GM12873 (cell line): ENCODE data around the gene FHIT.

ENCODE experiments used
- CTCF ChIP-seq: IDR thresholded peaks from 2 replicates; pipeline ENCODE4 v1.5.1; 2012; ENCODE audit warnings: low read depth, mild to moderate bottlenecking, moderate library complexity, low read length, control low read depth; ENCODE audit not compliant: insufficient read depth; ENCODE audit errors: missing control alignments

Gene FHIT

DNA sequence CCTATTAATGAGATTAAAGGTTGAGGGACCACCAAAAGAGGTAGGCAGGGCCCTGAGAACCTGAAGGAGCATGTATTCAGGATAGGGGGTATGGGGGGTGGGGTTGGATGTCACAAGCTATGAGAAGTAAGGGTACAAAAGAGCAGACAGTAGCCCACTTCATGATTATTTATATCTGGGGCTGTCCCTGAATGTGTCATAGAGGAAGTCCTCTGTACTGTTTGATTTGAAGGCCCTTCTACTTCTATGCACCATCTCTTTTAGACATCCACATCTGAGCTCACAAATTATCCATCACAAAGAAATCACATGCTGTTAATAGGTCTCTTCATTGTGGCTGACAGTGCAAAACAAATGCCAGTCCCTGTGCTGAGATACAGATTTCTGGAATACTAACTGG, 68.6 kb downstream of the FHIT start:
- TF ChIP-seq CTCF, result no peak

DNA sequence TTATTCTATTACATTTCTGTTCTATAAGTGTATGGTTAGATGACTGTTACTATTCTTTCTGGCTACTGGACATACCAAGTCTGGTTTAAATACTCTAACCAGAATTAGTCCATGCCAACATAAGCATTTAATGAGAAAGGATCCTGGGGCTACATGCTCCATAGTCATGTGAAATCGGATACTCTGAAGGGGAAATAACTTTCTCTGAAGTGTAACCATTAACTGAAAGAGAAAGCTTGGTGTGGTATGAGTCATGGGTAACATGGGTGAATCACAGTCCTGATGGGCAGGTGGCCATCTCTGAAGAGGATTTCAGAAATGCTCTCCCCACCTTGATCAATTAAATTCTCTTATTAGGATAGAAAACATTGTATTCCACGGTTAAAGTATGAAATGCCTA, 69.4 kb downstream of the FHIT start:
- no peak for TF ChIP-seq CTCF

- no peak for TF ChIP-seq CTCF
Measured at GRCh38 chr3:61180206-61180605, 71.0 kb downstream of the FHIT start.

DNA sequence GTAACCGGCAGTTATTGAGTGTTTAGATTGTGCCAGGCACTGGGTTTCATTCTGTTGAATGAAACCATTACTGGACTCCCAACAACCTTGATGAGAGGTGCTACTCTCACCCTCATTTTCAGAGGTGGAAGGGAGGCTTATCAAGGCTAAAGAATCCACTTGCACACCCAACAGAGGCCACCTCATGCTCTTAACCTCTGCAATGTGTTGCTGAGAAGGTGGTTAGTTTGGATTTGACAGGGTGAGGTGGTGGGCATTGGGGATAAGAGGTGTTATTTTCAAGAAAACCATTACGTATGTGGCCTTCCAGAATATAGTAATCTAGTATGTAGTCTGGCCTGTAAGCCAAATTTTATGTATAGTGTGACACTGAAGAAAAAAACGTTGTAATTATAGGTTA, 73.1 kb downstream of the FHIT start:
- no peak for TF ChIP-seq CTCF

- TF ChIP-seq CTCF, result no peak
Measured at GRCh38 chr3:61177450-61177849, 73.8 kb downstream of the FHIT start.

DNA sequence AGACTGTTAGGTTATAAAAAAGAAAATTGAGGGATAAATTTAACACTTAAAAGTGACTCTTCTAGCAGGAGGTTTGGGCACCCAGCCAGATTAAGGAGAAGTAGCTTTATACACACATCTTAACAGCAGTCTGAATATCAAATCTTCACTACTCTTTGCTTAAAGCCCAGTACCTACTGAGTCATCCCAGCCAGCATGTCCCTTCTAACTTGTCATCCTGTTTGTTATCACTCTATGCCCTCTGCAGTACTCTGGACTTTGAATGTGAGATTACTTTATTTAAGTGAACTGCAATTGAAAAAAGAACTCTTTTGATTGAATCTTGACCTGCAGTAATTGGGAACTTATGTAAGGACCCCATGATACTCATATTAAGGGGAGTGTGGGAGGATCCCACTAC, 77.6 kb downstream of the FHIT start:
- no peak for TF ChIP-seq CTCF

DNA sequence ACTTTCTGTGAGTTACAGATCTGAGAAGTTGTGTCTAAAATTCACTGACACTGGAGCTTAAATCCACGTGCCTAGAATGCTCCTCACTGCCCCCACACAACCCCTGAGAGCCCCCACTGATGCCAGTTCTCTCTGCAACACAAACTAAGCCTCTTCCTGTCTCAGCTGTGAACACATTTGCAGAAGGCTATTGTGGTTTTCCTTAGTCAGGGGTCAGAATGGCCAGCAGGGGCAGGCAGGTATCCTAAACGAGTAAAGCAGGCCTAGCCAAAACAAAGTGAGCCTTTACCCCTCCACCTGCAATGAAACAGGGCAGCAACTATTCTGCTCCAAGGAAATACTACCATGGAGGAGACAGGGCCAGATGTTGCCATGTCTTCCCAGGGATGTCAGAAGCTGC, 78.6 kb downstream of the FHIT start:
- TF ChIP-seq CTCF, result no peak

DNA sequence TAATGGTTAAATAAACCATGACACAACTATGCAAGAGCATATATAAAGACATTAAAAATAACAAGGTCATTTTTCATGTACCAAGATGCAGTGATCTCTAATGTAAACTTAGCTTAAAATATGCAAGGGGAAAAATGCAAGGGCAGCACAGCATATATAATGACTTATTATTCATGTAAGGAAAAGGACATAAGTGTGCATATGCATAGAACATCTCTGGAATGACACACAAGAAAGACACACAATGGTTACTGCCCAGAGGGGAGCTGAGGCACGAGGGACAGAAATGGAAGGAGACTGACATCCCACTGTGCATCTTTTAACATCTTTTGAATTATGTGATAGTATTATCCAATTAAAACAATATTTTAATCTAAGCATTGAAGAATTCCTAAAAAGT, 79.0 kb downstream of the FHIT start:
- no peak for TF ChIP-seq CTCF
